Body of pancreas (tissue), 4 donors: Measurements from ENCODE around the gene MALT1. TPM values are rescaled to one million over a fixed set of nuclear protein-coding genes. Genes with fewer than 3 reads are reported as not detected.

Experiments
- ATAC-seq: fragments of 150-250 bp; one replicate; pipeline ENCODE4 v1.9.1; 2016
- DNase-seq, 4 donors: peaks; one replicate each; pipeline ENCODE4 v3.0.0-alpha.2; 2019
- H3K27ac ChIP-seq, 4 donors: fragments of 200-600 bp; sonication (generic); 1 replicate in 3 of 4; 2 replicates in 1 of 4; pipeline versions ENCODE4 v1.5.1 to v1.6.1; 2016 to 2019; ENCODE audit warnings: mild to moderate bottlenecking in 1 of 4, mixed read lengths in 1 of 4, moderate library complexity in 1 of 4
- H3K27me3 ChIP-seq, 2 donors: fragments of 200-600 bp; sonication (generic); one replicate each; pipeline ENCODE4 v1.6.0; 2016; ENCODE audit warnings: mild to moderate bottlenecking in 1 of 2
- H3K36me3 ChIP-seq, 2 donors: fragments of 200-600 bp; sonication (generic); replicated peaks in 1 of 2; 2 replicates each; pipeline ENCODE4 v1.5.1; 2016; ENCODE audit warnings: low read depth in 2 of 2; ENCODE audit not compliant: insufficient read depth in 1 of 2
- H3K4me1 ChIP-seq: fragments of 200-600 bp; sonication (generic); one replicate; pipeline ENCODE4 v1.6.0; 2016
- H3K4me3 ChIP-seq, 2 donors: fragments of 200-600 bp; sonication (generic); 1 replicate in 1 of 2; 2 replicates in 1 of 2; pipeline ENCODE4 v1.5.1; 2016 to 2019
- H3K9me3 ChIP-seq, 3 donors: fragments of 200-600 bp; sonication (generic); 1 replicate in 2 of 3; 2 replicates in 1 of 3; pipeline ENCODE4 v1.5.1; 2016
- CTCF ChIP-seq, 7 experiments: fragments of 450-650 bp in 4 of 7; fragments of 200-600 bp in 3 of 7; sonication (generic) in 3 of 7; IDR thresholded peaks; one replicate each; pipeline ENCODE4 v1.5.1; 2016 to 2019; ENCODE audit warnings: antibody characterized with exemption in 7 of 7
- POLR2A ChIP-seq, 3 donors: fragments of 450-650 bp; IDR thresholded peaks; one replicate each; pipeline ENCODE4 v1.6.1; 2016; ENCODE audit warnings: antibody characterized with exemption in 3 of 3, mild to moderate bottlenecking in 2 of 3
- WGBS, 2 donors: methylation state at CpG; one replicate each; pipeline ENCODE4 v1.1.5; 2017; 5-methylcytosine and 5-hydroxymethylcytosine counted together
- intact Hi-C: fragments of 100-400 bp; cut with DNase I; formaldehyde crosslinking; loops from one replicate; pipeline ENCODE4 v1.15.1; 2023
- total RNA-seq, 2 donors: library from RNA; depleted of rRNA; stranded (reverse); fragments of >200 nt; gene quantifications; one replicate each; pipeline ENCODE4 v1.1.0, GENCODE V29; 2016

Gene MALT1
- total RNA-seq, 2 donors from 2014 or later: 9.6 to 14.5 TPM

DNA sequence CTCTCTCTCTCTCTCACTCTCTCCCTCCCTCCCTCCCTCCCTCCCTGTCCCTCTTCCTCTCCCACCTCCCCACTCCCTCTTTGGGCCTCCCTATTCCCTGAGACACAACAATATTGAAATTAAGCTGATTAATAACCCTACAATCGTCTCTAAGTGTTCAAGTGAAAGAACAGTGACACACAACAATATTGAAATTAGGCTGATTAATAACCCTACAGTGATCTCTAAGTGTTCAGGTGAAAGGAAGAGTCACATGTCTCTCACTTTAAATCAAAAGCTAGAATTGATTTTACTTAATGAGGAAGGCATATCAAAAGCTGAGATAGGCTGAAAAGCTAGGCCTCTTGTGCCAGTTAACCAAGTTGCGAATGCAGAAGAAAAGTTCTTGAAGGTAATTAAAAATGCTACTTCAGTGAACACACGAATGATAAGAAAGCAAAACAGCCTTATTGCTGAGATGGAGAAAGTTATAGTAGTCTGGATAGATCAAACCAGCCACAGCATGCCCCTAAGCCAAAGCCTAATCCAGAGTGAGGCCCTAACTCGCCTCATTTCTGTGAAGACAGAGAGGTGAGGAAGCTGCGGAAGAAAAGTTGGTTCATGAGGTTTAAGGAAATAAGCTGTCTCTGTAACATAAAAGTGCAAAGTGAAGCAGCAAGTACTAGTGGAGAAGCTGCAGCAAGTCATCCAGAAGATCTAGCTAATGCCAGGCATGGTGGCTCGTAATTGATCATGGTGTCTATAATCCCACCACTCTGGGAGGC, 21.3 kb downstream of the MALT1 start:
- Histone ChIP-seq H3K4me3 (no peak overlapping the region), H3K27me3 (no peaks in the 10 kb centered on the region), H3K9me3 (no peaks in the 10 kb centered on the region), H3K27ac (no peak overlapping the region), H3K4me1 (peaks cover 3% of the 10 kb centered on the region), H3K36me3 (peaks cover 0 to 6% of the 10 kb centered on the region in 2 donors)
- TF ChIP-seq CTCF (IDR thresholded peaks at IDR 0.05) (no peak), POLR2A (IDR thresholded peaks at IDR 0.05) (no peak)
- WGBS, 2 donors: 87 to 90% methylated on average over 6 of the region's 6 CpGs
- intact Hi-C loops: no loop called here
- ATAC-seq (no peak), DNase-seq (no peak)

DNA sequence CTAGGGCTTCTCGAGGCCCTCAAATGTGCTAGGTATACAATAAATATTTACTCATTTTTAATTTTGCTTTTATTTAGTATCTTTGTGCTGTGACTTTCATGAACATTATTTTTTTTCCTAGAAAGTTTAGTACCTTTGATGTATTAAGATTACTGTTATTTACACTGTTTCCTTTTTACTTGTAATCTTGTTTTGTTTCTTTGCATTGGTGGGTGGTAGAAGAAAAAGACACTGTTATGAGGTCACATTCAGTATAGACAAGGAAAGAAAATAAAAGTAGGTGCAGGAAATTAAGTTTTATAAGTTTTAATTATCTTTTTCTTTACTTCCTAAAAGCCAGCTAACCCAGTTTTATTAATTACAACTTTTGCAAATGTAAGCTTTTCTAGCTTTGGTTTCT, 23.0 kb downstream of the MALT1 start:
- ATAC-seq: no peak
- no peak overlapping the region for H3K4me3 ChIP-seq
- peaks cover 3% of the 10 kb centered on the region for H3K4me1 ChIP-seq
- WGBS, 2 donors: 48 to 62% methylated on average over 1 of the region's 1 CpG
- DNase-seq: no peak
- H3K27ac ChIP-seq: no peak overlapping the region
- H3K9me3 ChIP-seq: no peaks in the 10 kb centered on the region
- H3K36me3 ChIP-seq: peaks cover 0 to 6% of the 10 kb centered on the region in 2 donors
- intact Hi-C loops: no loop called here
- TF ChIP-seq CTCF (IDR thresholded peaks at IDR 0.05) (no peak), POLR2A (IDR thresholded peaks at IDR 0.05) (no peak)
- no peaks in the 10 kb centered on the region for H3K27me3 ChIP-seq

GRCh38 chr18:58694720-58695468, 23.6 kb downstream of the MALT1 start:
- Histone ChIP-seq H3K36me3 (peaks cover 0 to 6% of the 10 kb centered on the region in 2 donors), H3K27me3 (no peaks in the 10 kb centered on the region), H3K4me3 (no peak overlapping the region), H3K9me3 (no peaks in the 10 kb centered on the region), H3K27ac (no peak overlapping the region), H3K4me1 (peaks cover 3% of the 10 kb centered on the region)
- 72 to 76% methylated on average over 7 to 8 of the region's 8 CpGs for WGBS, 2 donors
- DNase-seq (no peak), ATAC-seq (no peak)
- intact Hi-C loops: no loop called here
- no peak for TF ChIP-seq POLR2A (IDR thresholded peaks at IDR 0.05)
- TF ChIP-seq CTCF (IDR thresholded peaks at IDR 0.05): no peak

DNA sequence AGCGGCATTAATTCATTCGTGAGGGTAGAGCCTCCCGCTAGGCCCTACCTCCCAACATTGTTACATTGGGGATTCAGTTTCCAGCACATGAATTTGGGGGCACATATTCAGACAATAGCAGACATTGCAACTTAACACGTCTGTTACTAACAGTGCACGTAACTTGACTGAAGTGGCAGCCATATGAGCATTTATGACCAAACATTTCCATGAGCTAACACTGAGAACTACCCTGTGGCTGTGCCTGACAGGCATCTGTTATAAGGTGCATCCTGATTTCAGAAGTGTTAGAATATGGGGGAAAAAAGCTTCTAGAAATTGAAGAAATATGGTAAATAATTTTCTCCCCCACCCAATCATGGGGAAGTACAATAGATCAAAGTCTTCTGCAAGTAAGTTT, 24.5 kb downstream of the MALT1 start:
- Histone ChIP-seq H3K4me1 (peaks cover 3% of the 10 kb centered on the region), H3K4me3 (no peak overlapping the region), H3K27ac (no peak overlapping the region), H3K36me3 (peaks cover 0 to 6% of the 10 kb centered on the region in 2 donors), H3K9me3 (no peaks in the 10 kb centered on the region), H3K27me3 (no peaks in the 10 kb centered on the region)
- ATAC-seq: no peak
- intact Hi-C loops: no loop called here
- DNase-seq: no peak
- WGBS, 2 donors: 90 to 97% methylated on average over 5 of the region's 5 CpGs
- TF ChIP-seq CTCF (IDR thresholded peaks at IDR 0.05) (no peak), POLR2A (IDR thresholded peaks at IDR 0.05) (no peak)
